ENCODE data around the gene CAMP. TPM values are rescaled to one million over a fixed set of nuclear protein-coding genes. Genes with fewer than 3 reads are reported as not detected.
A peak's percentile ranks its signal among the peaks of the same experiment; 100 is the strongest.

Gene CAMP
- total RNA-seq, 1 experiment from 2014 or later, result not detected

DNA sequence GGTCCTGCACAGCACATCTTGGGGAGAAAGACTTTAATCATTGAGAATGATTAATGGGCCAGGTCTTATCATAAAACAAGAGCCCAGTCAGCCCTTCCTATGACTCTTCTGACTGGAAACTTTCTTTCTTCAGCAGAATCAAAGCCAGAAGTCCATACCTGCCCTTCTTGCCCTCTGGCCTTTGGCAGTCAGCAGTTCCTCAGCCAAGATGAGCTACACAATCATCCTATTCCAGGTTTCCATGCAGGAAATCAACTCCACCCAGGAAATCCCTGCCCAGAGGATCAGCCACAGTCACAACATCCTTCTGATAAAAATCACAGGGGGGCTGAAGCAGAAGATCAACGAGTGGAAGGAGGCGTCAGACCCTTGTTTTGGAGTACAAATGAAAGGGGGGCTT lies 44.5 kb downstream of the CAMP start:
- H3K9me3 ChIP-seq (ENCODE audit: low read depth, low read length, poor library complexity, severe bottlenecking), result no peaks in the 10 kb centered on the region
- CTCF ChIA-PET, result no interaction called here
- DNase-seq (ENCODE audit: low spot score), result no peak
- no peak overlapping the region for H3K27ac ChIP-seq (ENCODE audit: low read depth, low read length, poor library complexity, severe bottlenecking)
- no peaks in the 10 kb centered on the region for H3K27me3 ChIP-seq (replicated peaks; ENCODE audit: insufficient read depth, low read depth, low read length, poor library complexity)
- peaks cover 6% of the 10 kb centered on the region for H3K36me3 ChIP-seq (ENCODE audit: insufficient read depth, low read length, poor library complexity, severe bottlenecking)
- intact Hi-C loops (cut with micrococcal nuclease; ENCODE audit: unreplicated experiment), result no loop called here
- TF ChIP-seq, protein P1, sequence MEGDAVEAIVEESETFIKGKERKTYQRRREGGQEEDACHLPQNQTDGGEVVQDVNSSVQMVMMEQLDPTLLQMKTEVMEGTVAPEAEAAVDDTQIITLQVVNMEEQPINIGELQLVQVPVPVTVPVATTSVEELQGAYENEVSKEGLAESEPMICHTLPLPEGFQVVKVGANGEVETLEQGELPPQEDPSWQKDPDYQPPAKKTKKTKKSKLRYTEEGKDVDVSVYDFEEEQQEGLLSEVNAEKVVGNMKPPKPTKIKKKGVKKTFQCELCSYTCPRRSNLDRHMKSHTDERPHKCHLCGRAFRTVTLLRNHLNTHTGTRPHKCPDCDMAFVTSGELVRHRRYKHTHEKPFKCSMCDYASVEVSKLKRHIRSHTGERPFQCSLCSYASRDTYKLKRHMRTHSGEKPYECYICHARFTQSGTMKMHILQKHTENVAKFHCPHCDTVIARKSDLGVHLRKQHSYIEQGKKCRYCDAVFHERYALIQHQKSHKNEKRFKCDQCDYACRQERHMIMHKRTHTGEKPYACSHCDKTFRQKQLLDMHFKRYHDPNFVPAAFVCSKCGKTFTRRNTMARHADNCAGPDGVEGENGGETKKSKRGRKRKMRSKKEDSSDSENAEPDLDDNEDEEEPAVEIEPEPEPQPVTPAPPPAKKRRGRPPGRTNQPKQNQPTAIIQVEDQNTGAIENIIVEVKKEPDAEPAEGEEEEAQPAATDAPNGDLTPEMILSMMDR (conservative IDR thresholded peaks at IDR 0.05; ENCODE audit: low read depth, low read length), result no peak
- no peak for TF ChIP-seq EZH2 (IDR thresholded peaks at IDR 0.05; ENCODE audit: borderline replicate concordance, low read depth, low read length, poor library complexity, severe bottlenecking)
- POLR2A ChIA-PET (ENCODE audit: low non-redundant PET), result no interaction called here
- H3K4me3 ChIP-seq (ENCODE audit: low read depth, low read length, poor library complexity, severe bottlenecking), result no peak overlapping the region
- BruUV-seq (replicated peaks), result no TSS peak
- peaks cover 7% of the 10 kb centered on the region for H3K4me1 ChIP-seq (ENCODE audit: insufficient read depth, low read length, poor library complexity, severe bottlenecking)

DNA sequence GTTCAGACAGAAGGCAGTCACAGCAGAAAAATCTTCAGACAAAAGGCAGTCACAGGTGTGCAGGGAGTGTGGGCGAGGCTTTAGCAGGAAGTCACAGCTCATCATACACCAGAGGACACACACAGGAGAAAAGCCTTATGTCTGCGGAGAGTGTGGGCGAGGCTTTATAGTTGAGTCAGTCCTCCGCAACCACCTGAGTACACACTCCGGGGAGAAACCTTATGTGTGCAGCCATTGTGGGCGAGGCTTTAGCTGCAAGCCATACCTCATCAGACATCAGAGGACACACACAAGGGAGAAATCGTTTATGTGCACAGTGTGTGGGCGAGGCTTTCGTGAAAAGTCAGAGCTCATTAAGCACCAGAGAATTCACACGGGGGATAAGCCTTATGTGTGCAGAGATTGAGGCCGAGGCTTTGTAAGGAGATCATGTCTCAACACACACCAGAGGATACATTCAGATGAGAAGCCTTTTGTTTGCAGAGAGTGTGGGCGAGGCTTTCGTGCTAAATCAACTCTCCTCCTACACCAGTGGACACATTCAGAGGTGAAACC lies 45.2 kb downstream of the CAMP start:
- peak; percentile 33 for DNase-seq (ENCODE audit: low spot score)
- POLR2A ChIA-PET (ENCODE audit: low non-redundant PET), result no interaction called here
- intact Hi-C loops (cut with micrococcal nuclease; ENCODE audit: unreplicated experiment), result no loop called here
- BruUV-seq (replicated peaks), result TSS peak; percentile 33
- TF ChIP-seq, protein P1 (conservative IDR thresholded peaks at IDR 0.05; ENCODE audit: low read depth, low read length), result no peak
- no peak for TF ChIP-seq EZH2 (IDR thresholded peaks at IDR 0.05; ENCODE audit: borderline replicate concordance, low read depth, low read length, poor library complexity, severe bottlenecking)
- Histone ChIP-seq H3K9me3 (ENCODE audit: low read depth, low read length, poor library complexity, severe bottlenecking) (no peaks in the 10 kb centered on the region), H3K27me3 (replicated peaks; ENCODE audit: insufficient read depth, low read depth, low read length, poor library complexity) (no peaks in the 10 kb centered on the region), H3K4me3 (ENCODE audit: low read depth, low read length, poor library complexity, severe bottlenecking) (no peak overlapping the region), H3K36me3 (ENCODE audit: insufficient read depth, low read length, poor library complexity, severe bottlenecking) (peaks cover 6% of the 10 kb centered on the region), H3K4me1 (ENCODE audit: insufficient read depth, low read length, poor library complexity, severe bottlenecking) (peaks cover 7% of the 10 kb centered on the region), H3K27ac (ENCODE audit: low read depth, low read length, poor library complexity, severe bottlenecking) (no peak overlapping the region)
- CTCF ChIA-PET, result no interaction called here

DNA sequence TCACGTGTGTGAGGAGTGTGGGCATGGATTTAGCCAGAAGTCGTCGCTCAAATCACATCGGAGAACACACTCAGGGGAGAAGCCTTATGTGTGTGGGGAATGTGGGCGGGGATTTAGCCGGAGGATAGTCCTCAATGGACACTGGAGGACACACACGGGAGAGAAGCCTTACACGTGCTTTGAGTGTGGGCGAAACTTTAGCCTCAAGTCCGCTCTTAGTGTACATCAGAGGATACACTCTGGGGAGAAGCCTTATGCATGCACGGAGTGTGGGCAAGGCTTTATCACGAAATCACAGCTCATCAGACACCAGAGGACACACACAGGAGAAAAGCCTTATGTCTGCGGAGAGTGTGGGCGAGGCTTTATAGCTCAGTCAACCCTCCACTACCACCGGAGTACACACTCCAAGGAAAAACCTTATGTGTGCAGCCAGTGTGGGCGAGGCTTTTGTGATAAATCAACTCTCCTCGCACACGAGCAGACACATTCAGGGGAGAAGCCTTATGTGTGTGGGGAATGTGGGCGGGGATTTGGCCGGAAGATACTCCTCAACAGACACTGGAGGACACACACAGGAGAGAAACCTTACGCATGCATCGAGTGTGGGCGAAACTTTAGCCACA lies 45.8 kb downstream of the CAMP start:
- BruUV-seq (replicated peaks), result no TSS peak
- CTCF ChIA-PET, result no interaction called here

More for the DNA sequence above, 45.8 kb downstream of the CAMP start:
- H3K27ac ChIP-seq (ENCODE audit: low read depth, low read length, poor library complexity, severe bottlenecking), result no peak overlapping the region
- no peaks in the 10 kb centered on the region for H3K27me3 ChIP-seq (replicated peaks; ENCODE audit: insufficient read depth, low read depth, low read length, poor library complexity)
- H3K9me3 ChIP-seq (ENCODE audit: low read depth, low read length, poor library complexity, severe bottlenecking), result no peaks in the 10 kb centered on the region
- intact Hi-C loops (cut with micrococcal nuclease; ENCODE audit: unreplicated experiment), result no loop called here
- DNase-seq (ENCODE audit: low spot score), result no peak
- H3K4me3 ChIP-seq (ENCODE audit: low read depth, low read length, poor library complexity, severe bottlenecking), result no peak overlapping the region
- H3K4me1 ChIP-seq (ENCODE audit: insufficient read depth, low read length, poor library complexity, severe bottlenecking), result peaks cover 7% of the 10 kb centered on the region
- TF ChIP-seq, protein P1 (conservative IDR thresholded peaks at IDR 0.05; ENCODE audit: low read depth, low read length), result no peak
- no peak for TF ChIP-seq EZH2 (IDR thresholded peaks at IDR 0.05; ENCODE audit: borderline replicate concordance, low read depth, low read length, poor library complexity, severe bottlenecking)
- peaks cover 6% of the 10 kb centered on the region for H3K36me3 ChIP-seq (ENCODE audit: insufficient read depth, low read length, poor library complexity, severe bottlenecking)
- POLR2A ChIA-PET (ENCODE audit: low non-redundant PET), result no interaction called here
